ENCODE measurements around the gene COG7. TPM values are rescaled to one million over a fixed set of nuclear protein-coding genes. Genes with fewer than 3 reads are reported as not detected.

Gene COG7
- total and polyA plus RNA-seq, 2 of the 13 experiments (the other 11 are each of a cell fraction or from before 2014, with no cell fraction given), result 12.6 to 54.5 TPM

- no peak for TF ChIP-seq SP2 (CRISPR knock-in tag; IDR thresholded peaks at IDR 0.05)
- TF ChIP-seq ZNF143 (CRISPR knock-in tag; IDR thresholded peaks at IDR 0.05), result no peak
- no peak for TF ChIP-seq ZNF441 (CRISPR knock-in tag; IDR thresholded peaks at IDR 0.05; ENCODE audit: borderline replicate concordance)
- no peak for TF ChIP-seq ZNF235 (CRISPR knock-in tag; IDR thresholded peaks at IDR 0.05; ENCODE audit: borderline replicate concordance)
Measured at GRCh38 chr16:23351360-23351759, 101.6 kb downstream of the COG7 start (continued).

GRCh38 chr16:23348579-23349469, 104.2 kb downstream of the COG7 start:
- H3K4me2 ChIP-seq (ENCODE audit: low read depth, low read length), result no peak overlapping the region
- H3K36me3 ChIP-seq (replicated peaks in 1 of 2; ENCODE audit: control insufficient read depth in 1 of 2, insufficient read depth in 2 of 2, low read length in 2 of 2), result no peaks in the 10 kb centered on the region
- H3K4me3 ChIP-seq (replicated peaks in 1 of 3; ENCODE audit: insufficient read depth in 1 of 3, low read depth in 2 of 3, low read length in 3 of 3), result no peak overlapping the region
- in situ Hi-C loops (cut with HindIII; ENCODE audit: extremely low pct_ligation_motif_present, low pct_unique_long_range_greater_than_20kb) (no loop called here), intact Hi-C loops (cut with micrococcal nuclease; ENCODE audit: unreplicated experiment) (no loop called here)
- BruUV-seq (replicated peaks), result no TSS peak
- H4K20me1 ChIP-seq (ENCODE audit: insufficient read depth, low read length), result no peaks in the 10 kb centered on the region
- no peak overlapping the region for H2AFZ ChIP-seq (ENCODE audit: low read length)
- POLR2A ChIA-PET, result no interaction called here
- H3K9ac ChIP-seq (ENCODE audit: insufficient read depth, low read depth, low read length), result no peak overlapping the region
- peaks cover 0 to 17% of the 10 kb centered on the region in 2 experiments; a peak in 3 of 5 replicates for H3K27me3 ChIP-seq (ENCODE audit: control insufficient read depth in 1 of 2, insufficient read depth in 2 of 2, low read length in 2 of 2)
- no peak for FAIRE-seq
- no peak overlapping the region for H3K27ac ChIP-seq (ENCODE audit: extremely low read length, insufficient read depth, low read length)
- no peaks in the 10 kb centered on the region for H3K9me3 ChIP-seq (ENCODE audit: low read length)
- WGBS (ENCODE audit: low lambda C conversion rate), result 50% methylated on average over 15 of the region's 18 CpGs
- H3K79me2 ChIP-seq (ENCODE audit: insufficient read depth, low read length), result no peaks in the 10 kb centered on the region
- CTCF ChIA-PET (ENCODE audit: low intra/inter-chr PET ratio, low total read pairs), result no interaction called here
- peak; percentile 57; the same call in 2 of the 3 replicates for ATAC-seq
- no peaks in the 10 kb centered on the region for H3K4me1 ChIP-seq (ENCODE audit: insufficient read depth, low read length)
- DNase-seq (ENCODE audit: low spot score), result no peak
- TF ChIP-seq, protein P1, sequence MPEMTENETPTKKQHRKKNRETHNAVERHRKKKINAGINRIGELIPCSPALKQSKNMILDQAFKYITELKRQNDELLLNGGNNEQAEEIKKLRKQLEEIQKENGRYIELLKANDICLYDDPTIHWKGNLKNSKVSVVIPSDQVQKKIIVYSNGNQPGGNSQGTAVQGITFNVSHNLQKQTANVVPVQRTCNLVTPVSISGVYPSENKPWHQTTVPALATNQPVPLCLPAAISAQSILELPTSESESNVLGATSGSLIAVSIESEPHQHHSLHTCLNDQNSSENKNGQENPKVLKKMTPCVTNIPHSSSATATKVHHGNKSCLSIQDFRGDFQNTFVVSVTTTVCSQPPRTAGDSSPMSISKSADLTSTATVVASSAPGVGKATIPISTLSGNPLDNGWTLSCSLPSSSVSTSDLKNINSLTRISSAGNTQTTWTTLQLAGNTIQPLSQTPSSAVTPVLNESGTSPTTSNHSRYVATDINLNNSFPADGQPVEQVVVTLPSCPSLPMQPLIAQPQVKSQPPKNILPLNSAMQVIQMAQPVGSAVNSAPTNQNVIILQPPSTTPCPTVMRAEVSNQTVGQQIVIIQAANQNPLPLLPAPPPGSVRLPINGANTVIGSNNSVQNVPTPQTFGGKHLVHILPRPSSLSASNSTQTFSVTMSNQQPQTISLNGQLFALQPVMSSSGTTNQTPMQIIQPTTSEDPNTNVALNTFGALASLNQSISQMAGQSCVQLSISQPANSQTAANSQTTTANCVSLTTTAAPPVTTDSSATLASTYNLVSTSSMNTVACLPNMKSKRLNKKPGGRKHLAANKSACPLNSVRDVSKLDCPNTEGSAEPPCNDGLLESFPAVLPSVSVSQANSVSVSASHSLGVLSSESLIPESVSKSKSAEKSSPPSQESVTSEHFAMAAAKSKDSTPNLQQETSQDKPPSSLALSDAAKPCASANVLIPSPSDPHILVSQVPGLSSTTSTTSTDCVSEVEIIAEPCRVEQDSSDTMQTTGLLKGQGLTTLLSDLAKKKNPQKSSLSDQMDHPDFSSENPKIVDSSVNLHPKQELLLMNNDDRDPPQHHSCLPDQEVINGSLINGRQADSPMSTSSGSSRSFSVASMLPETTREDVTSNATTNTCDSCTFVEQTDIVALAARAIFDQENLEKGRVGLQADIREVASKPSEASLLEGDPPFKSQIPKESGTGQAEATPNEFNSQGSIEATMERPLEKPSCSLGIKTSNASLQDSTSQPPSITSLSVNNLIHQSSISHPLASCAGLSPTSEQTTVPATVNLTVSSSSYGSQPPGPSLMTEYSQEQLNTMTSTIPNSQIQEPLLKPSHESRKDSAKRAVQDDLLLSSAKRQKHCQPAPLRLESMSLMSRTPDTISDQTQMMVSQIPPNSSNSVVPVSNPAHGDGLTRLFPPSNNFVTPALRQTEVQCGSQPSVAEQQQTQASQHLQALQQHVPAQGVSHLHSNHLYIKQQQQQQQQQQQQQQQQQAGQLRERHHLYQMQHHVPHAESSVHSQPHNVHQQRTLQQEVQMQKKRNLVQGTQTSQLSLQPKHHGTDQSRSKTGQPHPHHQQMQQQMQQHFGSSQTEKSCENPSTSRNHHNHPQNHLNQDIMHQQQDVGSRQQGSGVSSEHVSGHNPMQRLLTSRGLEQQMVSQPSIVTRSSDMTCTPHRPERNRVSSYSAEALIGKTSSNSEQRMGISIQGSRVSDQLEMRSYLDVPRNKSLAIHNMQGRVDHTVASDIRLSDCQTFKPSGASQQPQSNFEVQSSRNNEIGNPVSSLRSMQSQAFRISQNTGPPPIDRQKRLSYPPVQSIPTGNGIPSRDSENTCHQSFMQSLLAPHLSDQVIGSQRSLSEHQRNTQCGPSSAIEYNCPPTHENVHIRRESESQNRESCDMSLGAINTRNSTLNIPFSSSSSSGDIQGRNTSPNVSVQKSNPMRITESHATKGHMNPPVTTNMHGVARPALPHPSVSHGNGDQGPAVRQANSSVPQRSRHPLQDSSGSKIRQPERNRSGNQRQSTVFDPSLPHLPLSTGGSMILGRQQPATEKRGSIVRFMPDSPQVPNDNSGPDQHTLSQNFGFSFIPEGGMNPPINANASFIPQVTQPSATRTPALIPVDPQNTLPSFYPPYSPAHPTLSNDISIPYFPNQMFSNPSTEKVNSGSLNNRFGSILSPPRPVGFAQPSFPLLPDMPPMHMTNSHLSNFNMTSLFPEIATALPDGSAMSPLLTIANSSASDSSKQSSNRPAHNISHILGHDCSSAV (CRISPR knock-in tag; IDR thresholded peaks at IDR 0.05; ENCODE audit: borderline replicate concordance), result no peak
- TF ChIP-seq REL (CRISPR knock-in tag; conservative IDR thresholded peaks at IDR 0.05), result no peak
- TF ChIP-seq TFAP4 (IDR thresholded peaks at IDR 0.05; ENCODE audit: borderline replicate concordance, low read depth), result no peak
- TF ChIP-seq, protein P2, sequence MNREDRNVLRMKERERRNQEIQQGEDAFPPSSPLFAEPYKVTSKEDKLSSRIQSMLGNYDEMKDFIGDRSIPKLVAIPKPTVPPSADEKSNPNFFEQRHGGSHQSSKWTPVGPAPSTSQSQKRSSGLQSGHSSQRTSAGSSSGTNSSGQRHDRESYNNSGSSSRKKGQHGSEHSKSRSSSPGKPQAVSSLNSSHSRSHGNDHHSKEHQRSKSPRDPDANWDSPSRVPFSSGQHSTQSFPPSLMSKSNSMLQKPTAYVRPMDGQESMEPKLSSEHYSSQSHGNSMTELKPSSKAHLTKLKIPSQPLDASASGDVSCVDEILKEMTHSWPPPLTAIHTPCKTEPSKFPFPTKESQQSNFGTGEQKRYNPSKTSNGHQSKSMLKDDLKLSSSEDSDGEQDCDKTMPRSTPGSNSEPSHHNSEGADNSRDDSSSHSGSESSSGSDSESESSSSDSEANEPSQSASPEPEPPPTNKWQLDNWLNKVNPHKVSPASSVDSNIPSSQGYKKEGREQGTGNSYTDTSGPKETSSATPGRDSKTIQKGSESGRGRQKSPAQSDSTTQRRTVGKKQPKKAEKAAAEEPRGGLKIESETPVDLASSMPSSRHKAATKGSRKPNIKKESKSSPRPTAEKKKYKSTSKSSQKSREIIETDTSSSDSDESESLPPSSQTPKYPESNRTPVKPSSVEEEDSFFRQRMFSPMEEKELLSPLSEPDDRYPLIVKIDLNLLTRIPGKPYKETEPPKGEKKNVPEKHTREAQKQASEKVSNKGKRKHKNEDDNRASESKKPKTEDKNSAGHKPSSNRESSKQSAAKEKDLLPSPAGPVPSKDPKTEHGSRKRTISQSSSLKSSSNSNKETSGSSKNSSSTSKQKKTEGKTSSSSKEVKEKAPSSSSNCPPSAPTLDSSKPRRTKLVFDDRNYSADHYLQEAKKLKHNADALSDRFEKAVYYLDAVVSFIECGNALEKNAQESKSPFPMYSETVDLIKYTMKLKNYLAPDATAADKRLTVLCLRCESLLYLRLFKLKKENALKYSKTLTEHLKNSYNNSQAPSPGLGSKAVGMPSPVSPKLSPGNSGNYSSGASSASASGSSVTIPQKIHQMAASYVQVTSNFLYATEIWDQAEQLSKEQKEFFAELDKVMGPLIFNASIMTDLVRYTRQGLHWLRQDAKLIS (CRISPR knock-in tag; IDR thresholded peaks at IDR 0.05), result no peak

Measured in HepG2 (cell line).